Measurements from ENCODE around the gene CPNE8.

DNA sequence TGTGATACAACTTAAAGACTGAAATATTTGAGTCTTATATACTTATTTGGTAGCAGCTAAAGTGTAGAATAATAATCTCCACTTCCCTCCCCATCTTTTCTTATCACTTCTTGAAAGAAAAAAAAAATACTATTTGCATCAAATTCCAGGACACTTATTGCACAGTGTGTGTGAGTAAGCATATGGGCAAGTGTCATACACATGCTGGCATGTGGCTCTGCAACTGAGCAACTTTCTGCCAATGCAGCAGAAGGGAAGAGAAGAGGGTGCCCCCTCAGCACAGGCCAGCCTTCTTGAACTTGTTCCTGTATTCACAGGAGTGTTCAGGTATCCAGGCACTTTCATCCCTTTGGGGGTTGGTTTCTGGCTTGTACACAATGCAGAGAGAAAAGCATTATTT, 145.8 kb downstream of the CPNE8 start:
- TF ChIP-seq, protein P1, sequence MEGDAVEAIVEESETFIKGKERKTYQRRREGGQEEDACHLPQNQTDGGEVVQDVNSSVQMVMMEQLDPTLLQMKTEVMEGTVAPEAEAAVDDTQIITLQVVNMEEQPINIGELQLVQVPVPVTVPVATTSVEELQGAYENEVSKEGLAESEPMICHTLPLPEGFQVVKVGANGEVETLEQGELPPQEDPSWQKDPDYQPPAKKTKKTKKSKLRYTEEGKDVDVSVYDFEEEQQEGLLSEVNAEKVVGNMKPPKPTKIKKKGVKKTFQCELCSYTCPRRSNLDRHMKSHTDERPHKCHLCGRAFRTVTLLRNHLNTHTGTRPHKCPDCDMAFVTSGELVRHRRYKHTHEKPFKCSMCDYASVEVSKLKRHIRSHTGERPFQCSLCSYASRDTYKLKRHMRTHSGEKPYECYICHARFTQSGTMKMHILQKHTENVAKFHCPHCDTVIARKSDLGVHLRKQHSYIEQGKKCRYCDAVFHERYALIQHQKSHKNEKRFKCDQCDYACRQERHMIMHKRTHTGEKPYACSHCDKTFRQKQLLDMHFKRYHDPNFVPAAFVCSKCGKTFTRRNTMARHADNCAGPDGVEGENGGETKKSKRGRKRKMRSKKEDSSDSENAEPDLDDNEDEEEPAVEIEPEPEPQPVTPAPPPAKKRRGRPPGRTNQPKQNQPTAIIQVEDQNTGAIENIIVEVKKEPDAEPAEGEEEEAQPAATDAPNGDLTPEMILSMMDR (IDR thresholded peaks at IDR 0.05 in 4 of 5, conservative IDR thresholded peaks at IDR 0.05 in 1 of 5), result no peak
- no peak for TF ChIP-seq POLR2A (IDR thresholded peaks at IDR 0.05)
